Smooth muscle cell of the brain vasculature (primary cell): ENCODE measurements around the gene ANKRD9.
"Not testable (repeated sequence)": the region's sequence is repeated elsewhere in the genome, so short reads cannot be mapped to it uniquely, and the experiment has no call there.

ENCODE experiments used
- DNase-seq: peaks from one replicate; pipeline ENCODE4 v3.0.0-alpha.2; 2012; ENCODE audit warnings: low read depth, low spot score

The ANKRD9 gene

DNA sequence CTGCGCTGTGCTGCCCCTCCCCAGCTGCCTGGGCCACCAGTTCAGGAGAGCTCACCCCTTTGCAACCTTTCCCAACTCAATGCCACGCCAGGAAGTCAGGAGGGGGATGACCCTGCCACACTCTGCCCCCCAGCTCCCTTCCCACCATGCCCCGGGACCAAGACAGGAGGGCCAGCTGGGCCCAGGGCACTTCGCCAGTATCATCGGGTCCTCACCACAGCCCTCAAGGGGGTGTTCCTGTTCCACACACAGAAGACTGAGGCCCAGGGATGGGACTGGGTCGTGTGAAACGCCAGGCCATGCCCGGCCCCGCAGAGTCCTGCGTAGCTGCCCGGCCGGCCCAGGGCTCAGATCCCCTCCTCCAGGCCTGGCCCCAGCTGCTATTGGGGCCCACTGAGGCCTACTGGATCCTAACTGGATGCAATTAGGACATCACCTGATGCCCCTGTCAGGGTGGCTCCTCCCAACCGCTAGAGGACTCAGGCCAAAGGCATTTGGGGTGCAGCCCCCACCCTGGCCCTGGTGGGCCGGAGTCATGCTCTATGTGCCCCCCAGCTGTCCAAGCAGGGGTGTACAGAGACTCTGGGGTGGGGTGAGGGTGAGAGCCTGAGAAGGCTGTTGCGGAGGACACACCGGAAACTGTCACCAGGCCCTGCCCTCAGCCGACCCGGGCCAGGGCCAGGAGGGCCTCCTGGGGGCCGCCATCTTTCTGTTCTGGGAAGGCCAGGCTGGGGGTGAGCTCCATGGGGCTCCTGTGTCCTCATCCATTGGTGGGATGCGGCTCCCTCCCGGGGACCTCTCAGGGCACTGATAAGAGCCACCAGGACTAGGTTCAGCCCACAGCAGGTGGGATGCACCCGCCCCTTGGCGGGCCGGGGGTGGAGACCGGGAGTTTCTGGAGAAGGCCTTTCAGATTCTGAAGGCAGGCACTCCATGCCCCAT is 29.3 kb upstream of the ANKRD9 start:
- no peak for DNase-seq

DNA sequence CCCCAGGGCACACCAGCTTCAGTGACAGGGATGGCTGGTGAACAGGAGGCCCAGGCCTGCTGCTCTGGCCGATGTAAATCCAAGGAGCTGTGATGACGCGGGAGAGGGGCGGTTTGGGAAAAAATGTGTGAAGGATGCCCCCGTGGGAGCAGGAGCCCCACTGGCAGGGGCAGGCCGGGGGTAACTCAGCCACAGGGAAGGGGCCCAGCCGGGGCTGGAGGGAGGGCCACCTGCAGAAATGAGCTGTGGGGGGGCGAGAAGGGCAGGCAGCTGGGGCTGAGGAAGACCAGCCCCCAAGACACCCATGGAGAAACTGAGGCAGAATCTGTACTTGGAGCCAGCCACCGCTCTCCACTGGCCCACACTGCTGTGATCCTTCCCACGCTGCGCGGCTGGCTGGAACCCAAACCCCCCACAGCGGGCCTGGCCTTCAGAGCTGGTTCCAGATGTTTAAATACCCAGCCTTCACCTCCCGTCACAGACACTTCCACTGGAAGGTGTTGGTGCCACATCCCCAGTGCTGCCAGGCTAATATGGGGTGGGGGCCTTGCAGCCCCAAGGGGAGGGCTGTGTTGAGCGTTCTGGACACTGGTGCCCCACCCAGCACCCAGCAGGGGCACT is 28.5 kb upstream of the ANKRD9 start:
- DNase-seq, result no peak

DNA sequence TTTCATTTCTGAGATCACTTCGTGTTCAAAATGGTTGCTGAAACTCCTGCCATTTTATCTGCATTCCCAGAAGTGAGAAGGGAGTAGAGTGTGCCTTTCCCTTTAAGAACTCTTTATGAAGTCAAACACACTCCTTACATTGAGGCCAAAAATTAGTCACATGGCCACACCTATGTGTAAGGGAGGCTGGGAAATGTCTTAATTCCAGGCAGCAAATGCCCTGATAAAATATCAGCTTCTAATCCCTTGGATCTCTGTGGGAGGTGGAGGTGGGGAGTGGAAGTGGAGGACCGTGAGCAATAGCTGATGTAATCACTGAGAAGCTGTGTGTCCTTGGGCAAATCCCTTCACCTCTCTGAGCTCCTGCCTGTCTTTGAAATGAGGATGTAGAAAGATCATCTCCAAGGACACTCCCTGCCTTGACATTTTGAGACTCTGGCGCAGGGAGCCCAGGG is 22.7 kb upstream of the ANKRD9 start:
- DNase-seq, result no peak

DNA sequence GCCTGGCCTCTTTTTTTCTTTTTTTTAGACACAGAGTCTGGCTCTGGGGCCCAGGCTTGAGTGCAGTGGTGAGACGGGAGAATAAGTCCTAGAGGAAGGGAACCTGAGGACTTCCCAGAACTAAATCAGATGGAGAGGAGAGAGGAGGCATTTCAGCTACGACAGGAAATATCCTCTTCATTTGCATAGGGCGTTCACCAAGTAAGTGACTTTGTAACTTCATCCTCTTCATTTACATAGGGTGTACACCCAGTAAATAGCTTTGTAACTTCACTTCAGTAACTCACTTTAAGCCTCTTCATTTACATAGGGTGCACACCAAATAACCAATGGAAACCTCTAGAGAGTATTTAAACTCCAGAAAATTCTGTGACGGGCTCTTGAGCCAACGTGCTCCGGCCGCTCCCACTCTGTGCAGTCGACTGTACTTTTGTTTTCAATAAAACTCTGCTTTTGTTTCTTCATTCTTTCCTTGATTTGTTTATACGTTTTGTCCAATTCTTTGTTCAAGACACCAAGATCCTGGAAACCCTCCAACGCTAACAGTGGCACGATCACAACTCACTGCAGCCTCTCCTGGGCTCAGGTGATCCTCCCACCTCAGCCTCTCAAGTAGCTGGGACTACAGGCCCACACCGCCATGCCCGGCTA is 21.4 kb upstream of the ANKRD9 start:
- no peak for DNase-seq

DNA sequence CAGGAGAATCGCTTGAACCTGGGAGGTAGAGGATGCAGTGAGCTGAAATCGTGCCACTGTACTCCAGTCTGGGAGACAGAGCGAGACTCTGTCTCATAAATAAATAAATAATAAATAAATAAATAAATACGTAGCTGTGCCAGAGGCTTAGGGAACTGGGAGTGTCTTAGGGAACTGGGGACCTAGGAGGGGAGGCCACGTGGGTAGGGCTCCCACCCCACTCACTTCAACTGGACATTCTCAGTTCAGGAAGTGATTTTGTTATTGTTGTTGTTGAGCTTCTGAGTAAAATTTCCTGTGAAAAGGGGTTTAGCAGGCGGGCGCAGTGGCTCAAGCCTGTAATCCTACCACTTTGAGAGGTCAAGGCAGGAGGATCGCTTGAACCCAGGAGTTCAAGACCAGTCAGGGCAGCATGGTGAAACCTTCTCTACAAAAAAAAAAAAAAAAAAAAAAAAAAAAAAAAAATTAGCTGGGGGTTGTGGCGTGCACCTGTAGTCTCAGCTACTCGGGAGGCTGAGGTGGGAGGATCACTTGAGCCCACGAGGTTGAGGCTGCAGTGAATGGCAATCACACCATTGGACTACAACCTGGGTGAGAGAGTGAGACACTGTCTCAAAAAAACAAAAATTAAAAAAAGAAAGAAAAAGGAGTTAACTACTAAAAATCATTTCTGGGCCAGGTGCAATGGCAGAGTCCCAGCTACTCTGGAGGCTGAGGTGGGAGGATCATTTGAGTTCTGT is 19.0 kb upstream of the ANKRD9 start:
- no peak for DNase-seq

DNA sequence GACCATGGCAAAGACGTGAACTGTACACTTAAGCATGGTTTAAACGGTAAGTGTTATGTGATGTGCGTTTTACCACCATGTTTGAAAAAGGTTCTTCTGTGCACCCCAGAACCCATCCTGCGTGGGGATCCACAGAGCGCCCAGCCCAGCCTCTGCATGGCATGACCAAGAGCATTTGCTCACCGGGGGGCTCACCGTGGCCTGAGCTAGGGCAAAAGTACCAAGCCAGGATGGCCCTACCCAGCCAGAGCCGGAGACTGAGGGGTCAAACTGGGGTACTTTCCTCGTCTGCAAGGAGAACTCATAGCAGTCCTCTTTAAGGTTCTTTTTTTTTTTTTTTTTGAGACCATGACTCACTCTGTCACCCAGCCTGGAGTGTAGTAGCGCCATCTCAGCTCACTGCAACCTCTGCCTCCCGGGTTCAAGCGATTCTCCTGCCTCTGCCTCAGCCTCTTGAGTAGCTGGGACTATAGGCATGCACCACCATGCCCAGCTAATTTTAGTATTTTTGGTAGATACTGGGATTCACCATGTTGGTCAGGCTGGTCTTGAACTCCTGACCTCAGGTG is 16.4 kb upstream of the ANKRD9 start:
- DNase-seq, result no peak

DNA sequence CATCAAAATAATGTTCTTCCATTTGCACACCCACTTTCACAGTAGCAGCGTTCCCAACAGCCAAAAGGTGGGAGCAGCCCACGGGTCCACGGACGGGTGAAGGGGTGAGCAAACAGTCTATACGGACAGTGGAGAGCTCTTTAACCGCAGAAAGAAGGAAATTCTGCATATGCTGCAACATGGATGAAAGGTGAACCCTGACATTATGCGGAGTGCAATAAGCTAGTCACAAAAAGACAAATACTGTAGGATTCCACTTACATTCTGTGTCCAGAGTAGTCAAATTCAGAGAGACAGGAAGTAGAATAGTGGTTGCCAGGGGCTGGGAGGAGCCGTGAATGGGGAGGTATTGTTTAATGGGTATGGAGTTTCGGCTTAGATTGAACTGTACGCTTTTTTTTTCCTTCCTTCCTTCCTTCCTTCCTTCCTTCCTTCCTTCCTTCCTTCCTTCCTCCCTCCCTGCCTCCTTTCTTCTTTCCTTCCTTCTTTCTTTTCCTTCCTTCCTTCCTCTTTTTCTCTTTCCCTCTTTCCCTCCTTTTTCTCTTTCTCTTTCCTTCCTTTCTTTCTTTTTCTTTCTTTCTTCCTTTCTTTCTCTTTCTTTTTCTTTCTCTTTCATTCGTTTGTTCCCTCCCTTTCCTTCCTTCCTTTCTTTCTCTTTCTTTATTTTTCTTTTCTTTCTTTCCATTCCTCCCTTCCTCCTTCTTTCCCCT is 15.8 kb upstream of the ANKRD9 start:
- no peak for DNase-seq

DNA sequence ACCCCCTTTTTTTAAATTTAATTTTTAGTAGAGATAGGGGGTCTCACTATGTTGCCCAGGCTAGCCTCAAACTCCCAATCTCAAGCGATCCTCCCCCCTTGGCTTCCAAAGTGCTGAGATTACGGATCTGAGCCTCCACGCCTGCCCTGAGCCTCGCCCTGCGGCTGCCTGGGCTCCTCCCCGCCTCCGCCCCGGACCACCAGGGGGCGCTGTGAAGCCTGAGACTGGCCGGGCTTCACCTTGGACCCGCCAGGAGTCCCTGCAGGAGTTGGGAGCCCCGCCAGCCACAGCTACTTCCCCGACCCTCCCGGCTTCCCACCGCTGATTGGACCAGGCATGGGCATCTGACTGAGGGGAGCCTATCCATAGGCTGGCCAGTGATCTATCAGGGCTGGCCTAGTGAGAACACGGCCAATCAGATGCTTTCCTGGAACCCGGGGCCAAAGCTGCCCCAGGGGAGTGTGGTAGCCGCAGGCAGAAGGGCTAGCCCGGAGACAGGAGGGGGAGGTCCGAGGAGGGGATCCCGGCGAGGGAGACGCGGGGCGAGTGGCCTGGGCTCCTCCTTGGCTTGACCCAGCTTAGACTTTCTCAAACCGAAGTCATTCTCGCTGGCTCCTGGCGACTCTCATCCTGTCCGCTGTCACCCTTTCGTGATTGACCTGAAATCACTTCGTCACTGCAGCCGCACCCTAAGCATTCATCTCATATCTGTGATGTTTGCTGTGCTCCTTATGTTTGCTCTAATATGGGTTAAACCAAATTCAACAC is 15.1 kb upstream of the ANKRD9 start:
- DNase-seq, result peak; percentile 88

DNA sequence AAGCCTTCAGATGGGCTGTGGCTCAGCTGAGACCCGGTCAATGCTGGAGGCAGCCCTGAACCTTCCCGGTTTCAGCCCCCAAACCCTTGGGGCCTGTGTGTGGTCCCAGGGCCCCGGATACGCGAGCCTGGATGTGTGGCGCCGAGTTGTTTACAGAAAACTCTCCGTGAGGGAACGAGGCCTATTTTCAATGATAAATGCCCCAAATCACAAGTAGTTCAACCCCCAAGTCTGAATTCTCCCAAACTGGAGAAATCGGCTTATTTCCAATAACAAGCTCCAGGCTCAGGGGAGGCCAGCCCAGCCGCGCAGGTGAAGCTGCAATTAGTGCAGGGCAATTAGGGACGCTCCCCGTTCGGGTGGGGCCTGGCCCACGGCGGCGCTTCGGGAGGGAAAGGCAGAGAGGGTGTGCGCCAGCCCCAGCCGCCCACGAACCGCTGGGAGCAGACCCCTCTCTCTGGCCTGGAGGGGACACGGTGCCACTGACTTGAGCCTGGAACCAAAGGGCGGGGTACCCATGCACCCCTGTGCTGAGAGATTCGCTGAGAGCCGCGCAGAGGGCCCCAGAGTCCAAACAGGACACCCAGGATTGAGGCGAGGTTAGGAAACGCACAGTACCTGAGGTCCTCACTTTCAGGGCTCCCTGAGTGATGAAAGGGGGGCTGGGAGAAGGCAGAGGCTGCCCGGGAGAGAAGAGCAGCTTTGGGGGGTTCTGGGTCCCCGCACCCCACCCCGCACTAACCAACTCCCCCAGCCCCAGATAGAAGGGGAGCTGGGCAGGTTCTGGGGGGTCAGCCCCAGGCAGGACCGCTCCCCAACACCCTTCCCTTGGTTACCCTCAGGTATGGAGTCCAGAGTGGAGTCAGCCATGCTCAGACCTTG is 14.2 kb upstream of the ANKRD9 start:
- no peak for DNase-seq

DNA sequence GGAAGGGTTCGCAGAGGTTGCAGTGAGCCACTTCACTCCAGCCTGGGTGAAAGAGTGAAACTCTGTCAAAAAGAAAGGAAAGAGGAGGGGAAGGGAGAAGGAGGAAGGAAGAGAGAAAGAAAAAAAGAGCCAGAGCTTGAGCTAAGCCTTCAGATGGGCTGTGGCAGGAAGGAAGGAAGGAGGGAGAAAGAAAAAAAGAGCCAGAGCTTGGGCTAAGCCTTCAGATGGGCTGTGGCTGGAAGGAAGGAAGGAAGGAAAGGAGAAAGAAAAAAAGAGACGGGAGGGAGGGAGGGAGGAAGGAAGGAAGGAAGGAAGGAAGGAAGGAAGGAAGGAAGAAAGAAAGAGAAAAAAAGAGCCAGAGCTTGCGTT is 13.6 kb upstream of the ANKRD9 start:
- no peak for DNase-seq

DNA sequence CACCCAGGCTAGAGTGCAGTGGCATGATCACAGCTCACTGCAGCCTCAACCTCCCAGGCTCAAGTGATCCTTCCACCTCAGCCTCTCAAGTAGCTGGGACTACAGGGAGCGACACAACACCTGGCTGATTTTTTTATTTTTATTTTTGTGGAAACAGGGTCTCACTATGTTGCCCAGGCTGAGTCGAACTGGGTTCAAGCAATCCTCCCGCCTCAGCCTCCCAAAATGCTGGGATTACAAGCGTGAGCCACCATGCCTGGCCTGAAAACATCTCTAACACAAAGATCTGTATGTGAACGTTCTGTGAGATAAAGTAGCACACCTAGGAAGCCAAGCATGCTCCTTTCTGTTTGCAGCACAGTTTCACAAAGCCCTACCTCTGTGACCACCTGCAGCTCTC is 10.1 kb upstream of the ANKRD9 start:
- DNase-seq, result not testable (repeated sequence)

DNA sequence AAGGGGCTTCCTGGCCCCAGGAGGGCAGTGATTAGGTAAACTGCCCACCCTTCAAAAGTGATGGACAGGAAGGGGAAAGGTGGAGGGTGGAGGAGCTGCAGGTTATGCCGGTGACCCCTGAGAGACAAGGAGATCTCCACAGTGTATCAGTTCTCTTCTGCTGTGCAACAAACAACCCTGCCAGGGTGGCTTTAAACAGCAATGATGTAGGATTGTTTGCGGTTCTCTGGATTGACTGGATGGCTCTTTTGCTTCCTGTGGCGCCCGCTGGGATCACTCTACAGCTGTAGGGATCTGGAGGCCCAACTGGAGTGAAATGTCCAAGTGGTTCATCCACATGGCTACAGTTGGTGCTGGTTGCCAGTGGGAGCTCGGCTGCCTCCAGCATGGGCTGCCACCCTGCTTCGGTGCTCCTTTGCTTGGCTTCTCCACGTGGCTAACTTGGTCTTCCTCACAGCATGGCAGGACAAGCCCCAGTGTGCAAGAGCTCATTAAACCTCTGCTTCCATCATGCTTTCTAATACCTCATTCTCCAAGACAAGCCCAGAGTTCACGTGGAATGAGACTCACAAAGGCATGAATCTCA is 8.6 kb upstream of the ANKRD9 start:
- no peak for DNase-seq

DNA sequence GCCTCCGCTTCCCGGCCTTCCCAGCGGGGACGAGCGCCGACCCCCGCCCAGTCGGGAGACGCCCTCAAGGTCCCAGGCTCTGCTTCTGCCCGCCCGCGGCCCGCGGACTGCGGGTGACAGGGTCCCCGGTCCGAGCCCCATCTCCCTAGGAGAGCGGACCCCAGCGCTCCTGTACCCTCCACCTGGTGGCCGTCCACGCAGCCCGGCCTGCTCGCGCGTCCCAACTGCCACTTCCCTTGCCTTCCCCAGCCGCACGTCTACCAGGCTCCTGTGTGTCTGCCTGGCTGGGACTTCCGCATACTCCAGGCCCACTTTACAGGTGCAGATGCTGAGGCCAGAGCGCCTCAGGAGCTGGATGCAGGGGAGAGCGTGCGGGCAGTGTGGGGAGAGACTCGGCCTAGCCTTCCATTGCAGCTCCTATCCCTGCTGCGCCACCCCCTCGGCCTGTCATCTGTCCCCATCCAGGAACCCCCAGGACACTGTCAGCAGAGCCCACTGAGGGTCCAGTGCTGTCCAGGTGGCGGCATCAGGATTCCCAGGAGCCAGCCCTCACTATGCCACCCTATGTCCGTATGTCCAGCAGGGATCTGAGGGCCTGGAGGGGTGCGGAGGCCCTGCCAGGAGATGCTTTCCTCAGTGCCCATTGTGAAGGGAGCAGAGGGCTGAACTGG is 8.0 kb upstream of the ANKRD9 start:
- DNase-seq, result no peak

DNA sequence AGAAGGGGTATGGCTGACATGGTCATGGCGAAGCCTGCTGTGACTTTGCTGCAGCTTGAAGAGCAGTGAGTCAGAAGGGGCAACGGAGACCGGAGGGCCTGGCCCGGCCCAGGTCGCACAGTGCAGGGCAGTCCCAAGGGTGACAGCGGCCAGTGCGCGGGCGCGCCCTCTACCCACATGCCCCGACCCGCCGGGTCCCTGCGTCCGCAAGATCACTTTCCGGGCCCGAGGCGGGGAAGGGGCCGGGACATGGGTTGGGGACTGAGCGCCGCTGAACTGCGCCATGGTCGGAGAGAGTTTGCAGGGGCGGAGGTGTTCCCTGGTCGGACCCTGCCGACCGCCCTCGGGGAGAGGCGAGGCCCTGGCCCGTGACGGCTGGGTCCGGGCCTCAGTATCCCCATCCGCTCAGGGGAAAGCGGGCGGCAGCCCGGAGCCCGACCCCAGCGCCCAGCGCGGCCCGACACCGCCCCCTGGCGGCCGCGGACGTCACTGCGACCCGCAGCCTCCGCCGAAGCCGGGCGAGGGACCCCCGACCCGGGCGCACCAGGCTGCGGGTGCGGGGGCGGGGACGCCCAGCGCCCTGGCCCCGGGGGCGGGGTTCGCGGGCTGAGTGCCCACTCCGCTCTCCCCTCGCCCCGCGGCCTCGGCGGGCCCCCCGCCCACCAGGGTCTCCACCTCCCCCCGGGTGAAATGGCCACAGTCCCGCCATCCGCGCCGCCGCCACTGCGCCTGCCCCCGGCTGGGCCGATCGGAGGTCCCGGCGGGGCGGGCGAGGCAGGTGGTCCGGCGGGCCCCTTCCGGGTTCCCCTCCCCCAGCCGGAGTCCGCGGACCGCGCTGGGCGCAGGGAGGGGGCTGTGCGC is 7.2 kb upstream of the ANKRD9 start:
- DNase-seq, result no peak

DNA sequence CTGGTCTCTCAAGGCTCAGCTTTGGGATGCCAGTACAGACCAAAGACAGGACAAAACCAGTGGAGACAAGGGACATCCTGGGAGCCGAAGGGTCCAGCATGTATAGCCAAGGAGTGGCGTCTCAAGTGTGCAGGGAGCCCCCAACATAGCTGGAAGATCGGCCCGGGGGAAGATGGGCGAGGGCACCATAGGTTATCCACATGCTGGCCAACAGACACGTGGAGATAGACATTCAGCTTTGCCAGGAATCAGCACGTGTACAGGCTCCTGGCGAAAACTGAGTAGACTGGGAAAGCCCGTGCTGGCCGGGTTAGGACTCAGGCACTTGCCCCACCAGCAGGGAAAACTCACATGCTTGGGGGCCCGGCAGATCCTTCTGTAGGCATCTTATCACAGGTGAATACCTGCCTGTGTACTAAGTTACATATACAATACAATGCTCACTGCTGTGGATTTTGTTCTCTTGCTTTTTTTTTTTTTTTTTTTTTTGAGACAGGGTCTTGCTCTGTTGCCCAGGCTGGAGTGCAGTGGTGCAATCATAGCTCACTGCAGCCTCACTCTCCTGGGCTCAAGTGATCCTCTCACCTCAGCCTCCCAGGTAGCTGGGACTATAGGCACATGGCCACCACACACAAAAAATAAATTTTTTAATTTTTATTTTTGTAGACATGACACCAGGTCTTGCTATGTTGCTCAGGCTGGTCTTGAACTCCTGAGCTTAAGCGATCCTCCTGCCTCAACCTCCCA is 5.6 kb upstream of the ANKRD9 start:
- DNase-seq, result no peak
